Esophagus squamous epithelium (tissue), 5 donors: ENCODE data around the gene DPP4. TPM values are rescaled to one million over a fixed set of nuclear protein-coding genes. Genes with fewer than 3 reads are reported as not detected.

Source experiments
- DNase-seq: peaks from one replicate; lab custom pipeline; 2025; lab: John Stamatoyannopoulos, UW
- H3K27ac ChIP-seq, 4 donors: fragments of 200-600 bp; sonication (generic); one replicate each; pipeline ENCODE4 v1.5.1; 2016 to 2019; ENCODE audit warnings: mild to moderate bottlenecking in 1 of 4
- H3K27me3 ChIP-seq, 4 donors: fragments of 200-600 bp; sonication (generic); 1 replicate in 3 of 4; 2 replicates in 1 of 4; pipeline versions ENCODE4 v1.5.1 to v1.6.0; 2017 to 2021; ENCODE audit warnings: antibody characterized with exemption in 1 of 4
- H3K36me3 ChIP-seq, 3 donors: fragments of 200-600 bp; sonication (generic); one replicate each; pipeline ENCODE4 v1.5.1; 2016 to 2019
- H3K4me1 ChIP-seq, 3 donors: fragments of 200-600 bp; sonication (generic); one replicate each; pipeline ENCODE4 v1.5.1; 2017 to 2019
- H3K4me3 ChIP-seq, 4 donors: fragments of 200-600 bp; sonication (generic); 1 replicate in 3 of 4; 2 replicates in 1 of 4; pipeline ENCODE4 v1.5.1; 2016 to 2019; ENCODE audit warnings: mild to moderate bottlenecking in 2 of 4, moderate library complexity in 1 of 4
- H3K9me3 ChIP-seq, 3 donors: fragments of 200-600 bp; sonication (generic); one replicate each; pipeline ENCODE4 v1.5.1; 2016 to 2019
- POLR2A ChIP-seq, 4 donors: fragments of 450-650 bp; IDR thresholded peaks; one replicate each; pipeline ENCODE4 v1.6.1; 2017; ENCODE audit warnings: antibody characterized with exemption in 4 of 4, mild to moderate bottlenecking in 4 of 4, moderate library complexity in 3 of 4
- WGBS, 2 donors: methylation state at CpG; one replicate each; pipeline ENCODE4 v1.1.5; 2018; 5-methylcytosine and 5-hydroxymethylcytosine counted together
- intact Hi-C: fragments of 100-400 bp; cut with DNase I; formaldehyde crosslinking; loops from one replicate; pipeline ENCODE4 v1.15.0; 2022
- total RNA-seq, 4 donors: library from RNA; depleted of rRNA; stranded (reverse); fragments of >200 nt; gene quantifications; one replicate each; pipeline ENCODE4 v1.1.0, GENCODE V29; 2016
- TF ChIP-seq, protein P1 (sequence below), 6 experiments: fragments of 450-650 bp in 4 of 6; fragments of 200-600 bp in 2 of 6; sonication (generic) in 2 of 6; IDR thresholded peaks; one replicate each; pipeline ENCODE4 v1.5.1; 2016 to 2019; ENCODE audit warnings: antibody characterized with exemption in 6 of 6, mild to moderate bottlenecking in 4 of 6, moderate library complexity in 4 of 6
- donor health status: DM: yes; HTN: yes; CAD: no.

DPP4 gene
- total RNA-seq, 4 donors from 2014 or later: 0.97 to 3.1 (median 3.0) TPM; not detected in 1

DNA sequence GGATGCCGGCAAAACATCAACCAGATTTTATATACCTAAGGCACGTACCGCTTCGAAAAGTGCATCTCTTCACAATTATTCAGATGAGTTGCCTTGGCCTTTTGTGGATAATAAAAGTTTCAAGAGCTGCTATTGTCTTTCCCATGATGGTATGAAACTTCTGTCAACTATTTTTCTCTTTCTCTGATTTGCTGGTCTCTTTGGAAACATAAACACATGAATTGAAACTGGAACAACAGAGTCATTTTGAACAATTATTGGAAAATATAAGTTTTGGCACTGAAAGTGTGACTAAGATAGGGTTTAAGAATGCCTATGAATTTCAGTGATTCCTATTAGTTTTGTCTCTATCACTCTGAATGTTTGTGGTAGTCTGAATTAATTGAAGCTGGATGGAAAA is 109.9 kb downstream of the DPP4 start:
- Histone ChIP-seq H3K36me3 (no peaks in the 10 kb centered on the region), H3K27me3 (no peaks in the 10 kb centered on the region), H3K27ac (no peak overlapping the region), H3K9me3 (no peaks in the 10 kb centered on the region), H3K4me1 (no peaks in the 10 kb centered on the region), H3K4me3 (no peak overlapping the region)
- TF ChIP-seq, protein P1, sequence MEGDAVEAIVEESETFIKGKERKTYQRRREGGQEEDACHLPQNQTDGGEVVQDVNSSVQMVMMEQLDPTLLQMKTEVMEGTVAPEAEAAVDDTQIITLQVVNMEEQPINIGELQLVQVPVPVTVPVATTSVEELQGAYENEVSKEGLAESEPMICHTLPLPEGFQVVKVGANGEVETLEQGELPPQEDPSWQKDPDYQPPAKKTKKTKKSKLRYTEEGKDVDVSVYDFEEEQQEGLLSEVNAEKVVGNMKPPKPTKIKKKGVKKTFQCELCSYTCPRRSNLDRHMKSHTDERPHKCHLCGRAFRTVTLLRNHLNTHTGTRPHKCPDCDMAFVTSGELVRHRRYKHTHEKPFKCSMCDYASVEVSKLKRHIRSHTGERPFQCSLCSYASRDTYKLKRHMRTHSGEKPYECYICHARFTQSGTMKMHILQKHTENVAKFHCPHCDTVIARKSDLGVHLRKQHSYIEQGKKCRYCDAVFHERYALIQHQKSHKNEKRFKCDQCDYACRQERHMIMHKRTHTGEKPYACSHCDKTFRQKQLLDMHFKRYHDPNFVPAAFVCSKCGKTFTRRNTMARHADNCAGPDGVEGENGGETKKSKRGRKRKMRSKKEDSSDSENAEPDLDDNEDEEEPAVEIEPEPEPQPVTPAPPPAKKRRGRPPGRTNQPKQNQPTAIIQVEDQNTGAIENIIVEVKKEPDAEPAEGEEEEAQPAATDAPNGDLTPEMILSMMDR (IDR thresholded peaks at IDR 0.05): no peak
- no peak for TF ChIP-seq POLR2A (IDR thresholded peaks at IDR 0.05)
- DNase-seq: no peak
- WGBS, 2 donors: 87 to 95% methylated on average over 4 of the region's 4 CpGs
- intact Hi-C loops: no loop called here

DNA sequence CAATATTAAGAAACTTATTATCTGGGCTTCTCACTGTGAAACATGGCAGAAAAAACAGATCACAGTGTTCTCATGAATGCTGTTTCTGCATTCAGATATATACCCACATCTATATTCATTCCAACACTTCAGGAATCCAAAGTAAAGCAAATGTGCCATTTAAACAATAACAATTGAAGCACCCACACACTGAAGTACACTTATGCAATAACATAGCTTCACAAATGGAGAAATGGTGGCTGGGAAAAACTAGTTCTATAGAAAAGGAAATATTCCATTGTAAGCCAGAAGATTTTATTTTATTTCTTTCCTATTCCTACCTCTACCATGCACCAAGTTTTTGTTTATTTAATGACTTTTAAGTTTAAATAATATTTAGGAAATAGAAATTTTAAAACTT is 111.9 kb downstream of the DPP4 start:
- DNase-seq: no peak
- H3K27me3 ChIP-seq: no peaks in the 10 kb centered on the region
- no peak overlapping the region for H3K27ac ChIP-seq
- no peak overlapping the region for H3K4me3 ChIP-seq
- H3K9me3 ChIP-seq: no peaks in the 10 kb centered on the region
- TF ChIP-seq, protein P1 (IDR thresholded peaks at IDR 0.05): no peak
- no peak for TF ChIP-seq POLR2A (IDR thresholded peaks at IDR 0.05)
- no peaks in the 10 kb centered on the region for H3K4me1 ChIP-seq
- no peaks in the 10 kb centered on the region for H3K36me3 ChIP-seq
- intact Hi-C loops: no loop called here

DNA sequence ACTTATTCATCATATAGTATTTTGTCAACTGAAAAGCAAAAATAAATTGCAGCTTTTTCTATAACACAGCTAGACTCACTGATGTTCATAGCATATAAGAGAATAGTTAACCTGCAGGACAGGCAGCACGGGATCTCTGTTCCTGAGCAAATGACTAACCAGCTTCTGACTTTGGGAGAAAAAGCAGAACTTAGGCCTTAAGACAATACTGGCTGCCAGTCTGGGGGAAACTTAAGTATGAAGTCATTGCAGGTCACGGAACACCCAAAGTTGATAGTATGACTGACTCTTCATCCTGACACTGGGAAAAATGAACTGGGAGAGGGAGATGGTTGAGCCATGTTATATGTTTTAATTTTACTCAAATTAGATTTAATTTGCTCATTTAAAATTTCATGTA is 113.0 kb downstream of the DPP4 start:
- 76 to 83% methylated on average over 2 of the region's 2 CpGs for WGBS, 2 donors
- H3K9me3 ChIP-seq: no peaks in the 10 kb centered on the region
- H3K27ac ChIP-seq: no peak overlapping the region
- intact Hi-C loops: no loop called here
- H3K4me3 ChIP-seq: no peak overlapping the region
- no peaks in the 10 kb centered on the region for H3K27me3 ChIP-seq
- DNase-seq: no peak
- H3K4me1 ChIP-seq: no peaks in the 10 kb centered on the region
- no peak for TF ChIP-seq POLR2A (IDR thresholded peaks at IDR 0.05)
- TF ChIP-seq, protein P1 (IDR thresholded peaks at IDR 0.05): no peak
- no peaks in the 10 kb centered on the region for H3K36me3 ChIP-seq

DNA sequence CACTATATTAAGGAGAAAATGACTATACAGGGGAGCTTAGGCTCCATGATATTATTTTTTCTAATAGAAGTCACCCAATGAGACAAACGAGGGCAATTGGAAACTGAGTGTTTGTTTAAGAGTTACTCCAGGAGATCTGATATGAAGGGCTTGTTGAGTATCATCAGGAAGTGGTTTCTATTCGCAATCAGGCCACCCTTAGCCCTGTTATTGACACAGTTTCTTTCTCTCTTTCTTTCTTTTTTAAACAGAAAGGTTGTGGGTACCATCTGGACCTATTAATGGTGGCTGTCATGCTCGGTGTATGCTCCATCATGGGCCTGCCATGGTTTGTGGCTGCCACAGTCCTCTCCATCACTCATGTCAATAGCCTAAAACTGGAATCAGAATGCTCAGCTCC is 117.3 kb downstream of the DPP4 start:
- 39 to 43% methylated on average over 3 of the region's 3 CpGs for WGBS, 2 donors
- Histone ChIP-seq H3K36me3 (no peaks in the 10 kb centered on the region), H3K4me3 (no peak overlapping the region), H3K27ac (no peak overlapping the region), H3K4me1 (no peaks in the 10 kb centered on the region), H3K9me3 (no peaks in the 10 kb centered on the region), H3K27me3 (no peaks in the 10 kb centered on the region)
- intact Hi-C loops: no loop called here
- no peak for DNase-seq
- TF ChIP-seq, protein P1 (IDR thresholded peaks at IDR 0.05): no peak
- no peak for TF ChIP-seq POLR2A (IDR thresholded peaks at IDR 0.05)

DNA sequence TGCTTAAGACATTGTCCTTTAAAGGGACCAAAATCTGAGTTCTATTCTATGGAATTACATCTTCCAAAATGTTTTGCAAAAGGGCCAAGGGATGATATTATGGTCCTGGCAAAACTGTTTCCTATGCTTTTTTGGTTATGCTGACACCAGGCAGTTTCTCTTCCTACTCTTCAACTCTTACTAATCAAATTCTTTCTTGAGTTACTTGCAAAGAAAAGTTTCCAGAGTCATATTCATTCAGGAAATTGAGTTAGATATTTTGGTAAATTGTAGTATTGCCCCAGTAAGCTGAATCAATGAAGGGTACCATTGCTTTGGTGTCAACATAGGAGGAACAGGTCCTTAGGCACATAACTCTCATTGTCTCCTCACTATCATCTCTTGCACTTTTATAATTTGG is 118.8 kb downstream of the DPP4 start:
- intact Hi-C loops: no loop called here

More for the DNA sequence above, 118.8 kb downstream of the DPP4 start:
- Histone ChIP-seq H3K4me3 (no peak overlapping the region), H3K27ac (no peak overlapping the region), H3K27me3 (no peaks in the 10 kb centered on the region), H3K4me1 (no peaks in the 10 kb centered on the region), H3K36me3 (no peaks in the 10 kb centered on the region), H3K9me3 (no peaks in the 10 kb centered on the region)
- TF ChIP-seq, protein P1 (IDR thresholded peaks at IDR 0.05): no peak
- no peak for TF ChIP-seq POLR2A (IDR thresholded peaks at IDR 0.05)
- DNase-seq: no peak
